ENCODE data around the gene C22orf39.

The C22orf39 gene

GRCh38 chr22:19447330-19448075, at the start of gene C22orf39:
Gene C22orf39, minus strand, starts transcription at chr22:19447711. Its CDS starts 23 bp downstream, at chr22:19447688.
- peak; percentile 92 for DNase-seq (ENCODE audit: low read depth)

GRCh38 chr22:19497245-19497644, 49.7 kb upstream of the C22orf39 start:
- TF ChIP-seq CTCF (conservative IDR thresholded peaks at IDR 0.05; ENCODE audit: low read length): no peak
- no peak overlapping the region for H3K4me3 ChIP-seq (ENCODE audit: low read length)
- peak; percentile 54 for DNase-seq (ENCODE audit: low read depth)

More at GRCh38 chr22:19447330-19448075, at the start of gene C22orf39:
- H3K4me3 ChIP-seq (ENCODE audit: low read length): peak within 1 kb of the TSS; percentile 80
- TF ChIP-seq CTCF (conservative IDR thresholded peaks at IDR 0.05; ENCODE audit: low read length): no peak

- no peak for DNase-seq (ENCODE audit: low read depth)
- H3K4me3 ChIP-seq (ENCODE audit: low read length): no peak overlapping the region
- no peak for TF ChIP-seq CTCF (conservative IDR thresholded peaks at IDR 0.05; ENCODE audit: low read length)
Observed at GRCh38 chr22:19496324-19496630, 48.8 kb upstream of the C22orf39 start.

- H3K4me3 ChIP-seq (ENCODE audit: low read length): no peak overlapping the region
- DNase-seq (ENCODE audit: low read depth): peak; percentile 39
- TF ChIP-seq CTCF (conservative IDR thresholded peaks at IDR 0.05; ENCODE audit: low read length): peak; percentile 33
Observed at GRCh38 chr22:19495562-19496323, 48.2 kb upstream of the C22orf39 start.

- no peak overlapping the region for H3K4me3 ChIP-seq (ENCODE audit: low read length)
- TF ChIP-seq CTCF (conservative IDR thresholded peaks at IDR 0.05; ENCODE audit: low read length): no peak
- DNase-seq (ENCODE audit: low read depth): no peak
Observed at GRCh38 chr22:19494676-19495173, 47.2 kb upstream of the C22orf39 start.

GRCh38 chr22:19494001-19494560, 46.6 kb upstream of the C22orf39 start:
- TF ChIP-seq CTCF (conservative IDR thresholded peaks at IDR 0.05; ENCODE audit: low read length): no peak
- no peak for DNase-seq (ENCODE audit: low read depth)
- H3K4me3 ChIP-seq (ENCODE audit: low read length): no peak overlapping the region

Data from AG10803 (cell line).